HG02981 (cell line): ENCODE data around the gene RABGEF1.
A peak's percentile ranks its signal among the peaks of the same experiment; 100 is the strongest.
"Not testable (repeated sequence)": the region's sequence is repeated elsewhere in the genome, so short reads cannot be mapped to it uniquely, and the experiment has no call there.

ENCODE experiments used
- ATAC-seq: cut with Tn5 transposase; IDR thresholded peaks from one replicate; pipeline ENCODE4 v1.9.1; 2021; ENCODE audit warnings: mild to moderate bottlenecking, moderate library complexity; ENCODE audit not compliant: unreplicated experiment

RABGEF1 gene

DNA sequence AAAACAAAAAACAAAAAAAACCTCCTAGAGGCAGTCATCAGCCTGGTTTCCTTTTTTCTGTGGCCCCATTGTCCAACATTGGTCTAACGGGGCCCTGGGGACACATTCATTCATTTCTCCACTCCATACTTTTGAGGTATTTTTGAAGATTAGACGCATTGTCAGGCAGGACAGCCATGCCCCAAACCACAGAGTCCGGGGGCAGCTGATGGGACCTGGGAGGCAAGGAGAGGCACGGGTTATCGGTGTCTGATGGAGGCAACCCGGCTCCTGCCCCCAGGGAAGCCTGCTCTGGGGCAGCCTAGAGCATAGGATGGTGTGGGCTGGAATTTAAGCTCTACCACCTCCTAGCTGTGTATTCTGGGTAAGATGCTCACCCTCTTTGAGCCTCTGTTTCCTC is 6.5 kb upstream of the RABGEF1 start:
- ATAC-seq: no peak

DNA sequence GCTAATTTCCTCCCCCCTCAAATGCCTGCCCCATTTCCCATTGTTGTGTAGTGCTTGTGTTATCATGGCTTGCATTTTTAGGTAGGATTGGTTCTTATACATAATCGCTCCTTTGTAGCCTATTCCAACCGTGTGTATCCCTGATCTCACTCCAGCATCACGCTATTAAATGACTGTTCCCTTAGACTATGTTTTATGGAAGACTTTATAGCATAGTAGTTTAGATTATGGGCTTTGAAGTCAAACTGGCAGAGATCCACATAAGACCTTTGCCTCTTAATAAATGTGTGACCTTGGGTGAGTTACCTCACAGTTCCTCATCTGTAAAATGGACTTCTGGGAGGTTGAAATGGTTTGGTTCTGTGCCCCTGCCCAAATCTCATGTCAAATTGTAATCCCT is 5.4 kb upstream of the RABGEF1 start:
- no peak for ATAC-seq

DNA sequence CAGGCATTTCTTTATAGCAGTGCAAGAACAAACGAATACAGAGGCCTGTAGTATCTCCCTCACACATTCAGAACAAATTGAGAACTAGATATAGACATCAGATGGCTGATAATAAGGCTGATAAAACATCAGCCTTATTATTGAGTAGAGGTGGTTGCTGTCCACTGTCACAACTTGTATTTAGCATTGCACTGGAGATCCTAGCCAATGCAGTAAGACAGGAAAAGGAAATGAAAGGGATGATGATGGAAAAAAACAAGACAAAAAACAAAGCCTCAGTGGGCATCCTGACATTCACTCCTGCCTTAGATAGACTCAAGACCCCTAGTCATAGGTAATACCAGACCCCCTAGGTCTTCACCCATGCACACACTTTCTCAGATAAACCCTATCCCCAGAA is 4.7 kb upstream of the RABGEF1 start:
- no peak for ATAC-seq

DNA sequence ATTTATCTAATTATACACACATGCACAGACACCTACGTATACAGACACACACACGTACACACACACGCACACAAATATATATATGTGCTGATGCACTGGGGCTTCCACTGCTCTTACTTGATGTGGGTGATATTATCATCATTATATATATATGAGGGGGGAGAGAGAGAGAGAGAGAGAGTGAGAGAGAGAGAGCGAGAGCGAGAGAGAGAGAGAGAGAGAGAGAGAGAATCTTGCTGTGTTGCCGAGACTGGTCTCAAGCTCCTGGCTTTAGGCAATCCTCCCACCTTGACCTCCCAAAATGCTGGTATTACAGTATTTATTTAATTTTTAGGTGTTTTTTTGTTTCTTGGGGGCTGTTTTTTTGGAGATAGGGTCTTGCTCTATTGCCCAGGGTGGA is 3.6 kb upstream of the RABGEF1 start:
- no peak for ATAC-seq

DNA sequence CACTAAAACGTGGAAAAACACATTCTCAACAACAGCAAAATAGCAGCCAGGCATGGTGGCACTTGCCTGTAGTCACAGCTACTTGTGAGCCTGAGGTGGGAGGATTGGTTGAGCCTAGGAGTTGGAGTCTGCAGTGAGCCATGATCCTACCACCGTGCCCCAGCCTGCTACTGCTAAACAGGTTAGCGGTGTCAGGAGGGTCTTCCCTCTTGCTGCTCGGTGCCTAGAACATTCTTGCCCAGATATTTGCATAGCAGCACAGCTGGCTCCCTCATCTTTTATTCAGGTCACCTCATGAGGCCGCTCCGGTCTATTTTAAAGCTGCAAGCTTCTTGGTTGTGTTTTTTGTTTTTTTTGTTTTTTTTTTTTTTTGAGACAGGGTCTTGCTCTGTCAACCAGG is 2.9 kb upstream of the RABGEF1 start:
- ATAC-seq: no peak

DNA sequence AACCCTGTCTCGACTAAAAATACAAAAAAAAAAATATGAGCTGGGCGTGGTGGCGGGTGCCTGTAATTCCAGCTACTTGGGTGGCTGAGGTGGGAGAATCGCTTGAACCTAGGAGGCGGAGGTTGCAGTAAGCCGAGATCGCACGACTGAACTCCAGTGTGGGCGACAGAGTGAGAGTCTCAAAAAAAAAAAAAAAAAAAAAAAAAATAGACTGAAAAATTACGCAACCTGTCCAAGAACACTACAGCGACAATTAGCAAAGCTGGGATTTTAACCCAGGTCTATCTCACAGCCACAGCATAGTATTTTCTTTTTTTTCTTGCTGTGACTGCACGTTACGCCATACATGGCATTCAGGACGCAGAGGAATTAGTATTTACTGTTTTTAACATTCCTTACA is 1.1 kb upstream of the RABGEF1 start:
- ATAC-seq: no peak

DNA sequence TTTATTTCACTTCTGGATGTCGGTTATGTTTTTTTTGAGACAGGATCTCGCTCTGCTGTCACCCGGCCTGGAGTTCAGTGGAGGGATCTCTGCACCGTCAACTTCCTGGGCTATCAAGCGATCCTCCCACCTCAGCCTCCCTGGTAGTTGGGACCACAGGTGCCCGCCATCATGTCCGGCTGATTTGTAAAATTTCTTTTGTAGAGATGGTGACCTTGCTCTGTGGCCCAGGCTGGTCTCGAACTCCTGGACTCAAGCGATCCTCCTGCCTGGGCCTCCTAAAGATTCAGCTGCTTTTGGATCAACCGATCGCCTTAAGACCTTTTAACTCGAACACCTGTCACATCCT is 606 bp upstream of the RABGEF1 start:
- ATAC-seq: no peak

DNA sequence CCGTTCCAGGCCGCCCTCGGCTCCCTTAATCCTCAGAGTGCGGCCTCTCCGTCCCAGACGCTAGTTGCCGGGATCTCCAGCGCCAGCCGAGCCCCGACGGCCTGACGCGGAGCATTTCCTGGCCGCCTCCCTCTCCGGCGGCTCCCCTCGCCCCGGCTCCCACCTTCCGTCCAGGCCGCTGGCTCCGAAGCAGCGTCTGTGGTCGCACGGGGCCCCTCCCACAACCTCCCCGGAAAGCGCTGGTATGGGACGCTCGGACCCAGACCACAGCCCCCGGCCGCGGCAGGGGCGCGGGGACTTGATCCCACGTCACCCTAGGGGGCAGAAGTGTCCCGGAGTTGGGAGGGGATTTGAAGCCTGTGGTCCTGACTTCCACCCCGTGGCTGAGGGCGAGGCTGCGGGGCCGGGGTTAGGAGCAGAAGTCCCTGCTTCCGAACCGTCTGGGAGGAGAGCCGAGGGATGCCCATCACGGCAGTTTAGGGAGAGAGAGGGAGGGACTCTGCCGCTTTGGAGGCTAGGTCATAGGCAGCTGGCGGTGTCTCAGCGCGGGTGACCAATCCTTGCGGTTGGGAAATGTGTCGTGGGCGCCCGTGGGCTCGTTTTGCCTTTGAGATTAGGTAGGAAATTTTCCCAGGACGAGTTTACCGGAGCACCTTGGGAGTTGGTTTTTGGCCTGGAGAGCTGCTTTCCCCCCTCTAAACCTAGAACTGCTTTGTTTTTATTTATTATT is 612 bp downstream of the RABGEF1 start:
- peak; percentile 30 for ATAC-seq

DNA sequence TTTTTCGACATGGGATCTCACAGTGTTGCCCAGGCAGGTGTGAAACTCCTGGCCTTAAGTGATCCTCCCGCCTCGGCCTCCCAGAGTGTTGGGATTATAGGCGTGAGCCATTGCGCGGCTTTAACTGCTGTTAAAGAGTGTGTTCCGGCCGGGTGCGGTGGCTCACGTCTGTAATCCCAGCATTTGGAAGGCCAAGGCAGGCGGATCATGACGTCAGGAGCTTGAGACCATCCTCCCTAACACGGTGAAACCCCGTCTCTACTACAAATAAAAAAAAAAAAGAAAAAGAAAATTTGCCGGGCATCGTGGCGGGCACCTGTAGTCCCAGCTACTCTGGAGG is 1.1 kb downstream of the RABGEF1 start:
- ATAC-seq: no peak

DNA sequence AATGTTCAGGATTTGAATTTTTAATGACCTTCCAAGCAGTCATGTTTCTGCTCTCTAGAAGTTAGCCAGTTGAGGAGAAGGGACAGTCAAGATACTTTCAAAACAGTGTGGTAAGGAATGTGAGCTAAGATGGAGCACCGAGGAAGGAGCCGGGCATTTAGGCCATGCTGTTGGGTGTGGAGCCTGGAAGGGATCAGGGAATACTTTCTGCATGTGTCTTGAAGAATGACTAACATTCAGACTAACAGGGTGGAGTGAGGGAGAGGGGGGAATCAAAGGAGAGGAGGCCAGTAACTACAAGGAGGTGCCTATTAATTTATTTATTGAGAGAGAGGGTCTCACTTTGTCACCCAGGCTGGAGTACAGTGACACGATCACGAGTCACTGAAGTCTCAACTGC is 1.8 kb downstream of the RABGEF1 start:
- ATAC-seq: not testable (repeated sequence)

DNA sequence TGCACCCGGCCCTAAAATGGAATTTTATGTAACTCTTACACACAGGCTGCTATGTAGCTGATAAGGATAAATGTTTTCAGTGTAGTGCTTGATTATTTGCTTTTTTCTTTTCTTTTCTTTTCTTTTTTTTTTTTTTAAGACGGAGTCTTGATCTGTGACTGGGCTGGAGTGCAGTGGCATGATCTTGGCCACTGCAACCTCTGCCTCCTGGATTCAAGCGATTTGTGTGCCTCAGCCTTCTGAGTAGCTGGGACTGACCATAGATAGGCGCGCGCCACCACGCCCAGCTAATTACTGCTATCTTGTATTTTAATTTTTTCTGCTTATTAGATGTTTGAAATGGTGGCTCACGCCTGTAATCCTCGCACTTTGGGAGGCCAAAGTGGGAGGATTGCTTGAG is 3.4 kb downstream of the RABGEF1 start:
- no peak for ATAC-seq

DNA sequence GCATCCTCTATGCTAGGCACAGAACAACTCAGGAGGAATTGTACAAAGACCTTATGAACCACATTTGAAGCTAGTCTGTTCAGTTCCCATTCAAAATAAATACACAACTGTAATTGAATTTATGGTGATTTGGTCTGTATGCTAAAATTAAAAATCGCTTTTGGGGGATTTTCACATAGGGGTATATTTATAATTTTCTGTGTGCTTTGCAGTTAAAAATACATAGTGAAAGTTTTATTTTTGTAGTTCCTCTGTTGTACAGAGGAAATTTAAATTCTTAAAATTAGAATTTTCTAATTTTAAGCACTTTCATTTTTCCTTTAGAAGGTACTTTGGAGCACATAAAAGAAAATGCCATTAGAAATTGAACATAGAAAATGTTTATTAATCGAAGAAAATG is 6.9 kb downstream of the RABGEF1 start:
- no peak for ATAC-seq

DNA sequence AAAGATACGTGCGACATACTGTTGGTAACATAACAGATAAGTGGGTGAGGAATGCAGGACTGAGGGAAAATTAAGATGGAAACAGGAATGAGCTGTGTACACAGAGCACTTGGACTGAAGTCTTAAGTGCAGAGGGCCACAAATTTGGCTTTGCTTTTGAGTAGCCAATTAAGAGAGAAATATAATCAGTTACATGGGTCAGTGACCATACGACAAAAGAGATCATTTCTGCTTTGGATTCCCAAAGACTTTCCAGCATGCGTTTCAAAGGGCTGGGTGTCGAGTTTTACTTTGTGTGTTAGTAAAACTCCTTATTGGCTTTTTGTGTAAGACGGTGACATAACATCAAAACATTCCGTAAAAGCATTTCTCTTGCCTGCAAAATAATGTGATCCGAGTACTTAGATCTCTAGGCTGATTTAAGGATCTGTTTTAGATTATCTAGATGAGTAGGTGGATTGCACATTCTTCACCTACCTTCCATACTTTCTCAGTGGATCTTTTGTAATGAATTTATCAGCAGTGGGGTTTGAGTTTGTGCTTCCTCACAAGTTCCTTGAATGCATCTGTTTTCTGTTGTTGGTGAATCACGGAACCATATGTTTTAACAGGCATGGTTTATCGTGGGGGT is 7.5 kb downstream of the RABGEF1 start:
- no peak for ATAC-seq

DNA sequence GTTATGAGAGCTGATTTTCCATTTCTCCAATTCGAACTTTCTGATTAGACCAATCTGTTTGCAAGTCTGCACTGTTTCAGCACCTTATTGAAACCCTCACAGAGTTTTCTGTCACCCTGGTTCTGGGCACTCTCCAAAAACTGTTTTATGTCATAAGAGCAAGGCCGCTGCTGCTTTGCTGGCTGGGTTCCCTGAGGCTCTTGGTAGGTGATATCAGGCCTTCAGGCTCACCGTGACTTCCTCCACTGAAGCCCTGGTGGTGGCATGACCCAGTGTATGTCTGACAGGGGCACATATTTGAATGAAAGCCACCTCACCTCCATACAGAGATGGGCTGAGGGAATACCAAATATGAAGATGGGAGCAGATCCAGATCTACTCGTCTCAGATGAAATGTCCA is 8.3 kb downstream of the RABGEF1 start:
- ATAC-seq: no peak

DNA sequence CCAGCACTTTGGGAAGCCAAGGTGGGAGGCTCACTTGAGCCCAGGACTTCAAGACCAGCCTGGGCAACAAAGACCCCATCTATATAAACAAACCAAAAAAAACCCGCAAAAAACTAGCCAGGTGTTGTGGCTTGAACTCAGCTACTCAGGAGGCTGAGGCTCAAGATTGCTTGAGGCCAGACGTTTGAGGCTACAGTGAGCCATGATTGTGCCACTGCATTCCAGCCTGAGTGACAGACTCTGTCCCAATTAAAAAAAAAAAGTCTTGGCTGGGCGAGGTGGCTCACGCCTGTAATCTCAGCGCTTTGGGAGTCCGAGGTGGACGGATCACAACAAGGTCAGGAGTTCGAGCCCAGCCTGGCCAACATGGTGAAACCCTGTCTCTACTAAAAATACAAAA is 11.4 kb downstream of the RABGEF1 start:
- ATAC-seq: no peak

DNA sequence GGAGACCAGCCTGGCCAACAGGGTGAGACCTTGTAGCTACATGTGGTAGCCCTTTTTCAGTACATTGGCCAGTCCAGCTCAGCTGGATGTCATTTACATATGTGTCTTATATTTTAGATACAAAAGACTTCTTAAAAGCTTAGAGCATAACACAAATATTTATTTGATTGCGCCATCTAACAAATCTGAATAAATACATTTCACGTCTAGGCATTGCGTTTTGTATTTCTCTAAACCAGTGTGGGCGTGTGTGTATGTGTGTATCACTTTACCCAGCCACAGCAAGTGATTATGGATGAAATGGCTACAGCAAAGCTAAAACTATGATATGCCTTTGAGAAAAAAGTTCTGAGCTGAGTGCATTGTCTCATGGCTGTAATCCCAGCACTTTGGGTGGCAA is 14.0 kb downstream of the RABGEF1 start:
- ATAC-seq: no peak

DNA sequence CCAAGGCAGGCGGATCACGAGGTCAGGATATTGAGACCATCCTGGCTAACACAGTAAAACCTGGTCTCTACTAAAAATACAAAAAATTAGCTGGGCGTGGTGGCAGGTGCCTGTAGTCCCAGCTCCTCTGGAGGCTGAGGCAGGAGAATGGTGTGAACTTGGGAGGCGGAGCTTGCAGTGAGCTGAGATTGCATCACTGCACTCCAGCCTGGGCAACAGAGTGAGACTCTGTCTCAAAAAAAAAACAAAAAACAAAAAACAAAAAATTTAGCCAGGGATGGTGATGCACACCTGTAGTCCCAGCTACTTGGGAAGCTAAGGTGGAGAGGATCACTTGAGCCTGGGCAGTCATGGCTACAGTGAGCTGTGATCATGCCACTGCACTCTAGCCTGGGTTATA is 14.5 kb downstream of the RABGEF1 start:
- ATAC-seq: not testable (repeated sequence)

DNA sequence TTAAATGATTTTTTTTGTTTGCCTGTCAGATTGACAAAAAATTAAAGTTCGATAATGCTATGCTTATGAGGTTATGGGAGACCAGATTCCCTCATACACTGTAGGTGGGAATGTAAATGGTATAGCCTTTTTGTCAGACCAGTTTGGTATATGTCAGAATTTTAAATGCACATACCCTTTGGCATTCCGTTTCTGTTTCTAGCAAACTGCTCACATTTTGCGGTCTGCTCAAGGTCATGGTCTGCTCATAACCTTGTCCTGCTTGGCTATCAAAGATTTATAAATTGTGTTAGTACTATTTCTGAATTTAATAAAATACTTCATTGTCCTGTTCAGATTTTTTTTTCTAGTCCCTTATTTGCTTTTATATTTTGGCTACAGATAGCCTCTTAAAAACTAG is 15.7 kb downstream of the RABGEF1 start:
- ATAC-seq: not testable (repeated sequence)

DNA sequence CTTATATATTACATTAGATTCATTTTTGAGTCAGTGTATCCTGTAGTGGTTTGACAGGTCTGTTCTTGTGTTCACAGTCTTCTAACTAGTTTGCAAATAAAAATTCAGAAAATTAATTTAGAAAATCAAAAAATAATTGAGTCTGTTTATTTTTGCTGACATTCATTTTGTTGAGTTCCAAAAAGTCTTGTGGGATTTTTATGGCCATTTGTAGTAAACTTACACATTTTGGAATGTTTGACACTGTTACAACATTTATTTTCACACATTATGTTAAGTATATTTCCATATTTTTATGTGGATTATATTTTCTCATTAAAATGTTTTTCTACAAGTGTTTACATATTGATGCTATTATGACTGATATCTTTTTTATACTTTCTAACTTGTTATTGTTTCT is 16.4 kb downstream of the RABGEF1 start:
- no peak for ATAC-seq

DNA sequence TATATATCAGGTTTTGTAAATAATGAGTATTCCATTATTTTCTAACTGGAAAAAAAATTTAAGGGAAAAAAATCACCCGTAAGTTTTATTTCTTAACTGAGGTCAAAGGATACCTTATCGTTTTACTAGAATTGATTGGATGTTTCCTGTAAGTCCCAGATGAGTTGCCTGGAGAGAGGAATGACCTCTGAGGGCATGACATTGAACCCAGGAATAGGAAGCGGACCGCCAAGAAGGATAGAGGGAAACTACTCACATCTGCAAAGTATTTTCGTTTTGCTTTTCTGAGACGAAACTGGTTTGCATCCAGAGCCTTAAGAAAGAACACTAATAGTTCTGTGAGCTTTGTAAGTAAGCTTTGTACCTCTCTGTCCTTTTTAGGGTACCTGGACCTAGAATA is 17.4 kb downstream of the RABGEF1 start:
- ATAC-seq: no peak

DNA sequence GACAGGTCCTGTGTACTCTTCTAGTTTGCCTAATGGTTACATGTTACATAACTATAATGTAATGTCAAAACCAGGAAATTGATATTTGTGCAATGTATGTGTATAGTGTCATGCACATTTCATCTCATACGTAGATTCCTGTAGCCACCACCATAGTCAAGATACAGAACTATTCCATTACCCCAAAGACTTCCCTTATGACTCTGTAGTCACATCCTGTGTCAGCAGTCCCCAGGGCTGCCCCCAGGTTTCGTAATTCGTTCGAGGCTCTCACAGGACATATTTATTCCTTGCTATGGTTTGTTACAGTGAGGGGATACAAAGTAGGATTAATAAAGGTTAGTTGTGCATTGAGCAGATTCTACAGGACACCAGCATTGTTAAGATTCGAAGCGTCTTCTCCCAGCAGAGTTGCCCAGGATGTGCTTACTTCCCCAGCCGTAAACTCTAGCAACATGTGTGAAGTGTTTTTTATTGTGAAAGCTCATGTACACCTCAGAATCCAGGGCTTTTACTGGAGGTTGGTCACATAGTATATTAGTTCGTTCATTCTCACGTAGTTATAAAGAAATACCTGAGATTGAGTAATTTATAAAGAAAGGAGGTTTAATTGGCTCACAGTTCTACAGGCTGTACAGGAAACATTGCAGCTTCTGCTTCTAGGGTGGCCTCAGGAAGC is 18.6 kb downstream of the RABGEF1 start:
- ATAC-seq: peak; percentile 94

DNA sequence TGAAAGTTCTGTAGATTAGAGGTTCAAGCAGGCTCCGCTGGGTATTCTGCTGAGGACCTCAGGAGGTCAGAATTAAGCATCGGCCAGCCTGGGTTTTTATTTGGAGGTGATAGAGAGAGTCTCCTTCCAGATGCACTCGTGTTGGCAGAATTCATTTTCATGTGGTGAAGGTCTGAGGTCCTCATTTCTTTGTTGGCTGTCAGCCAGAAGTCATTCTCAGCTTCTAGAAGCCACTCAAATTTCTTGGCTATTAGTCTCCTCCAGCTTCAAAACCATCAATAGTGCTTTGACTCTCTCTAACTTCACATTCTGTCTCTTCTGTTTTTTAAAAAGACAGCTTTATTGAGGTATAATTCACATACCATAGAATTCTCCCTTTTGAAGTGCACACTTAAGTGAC is 22.6 kb downstream of the RABGEF1 start:
- ATAC-seq: not testable (repeated sequence)
